Prostate gland (tissue), 2 donors: ENCODE data around the gene USP37.

ENCODE experiments used
- CTCF ChIP-seq, 4 experiments: fragments of 200-600 bp in 2 of 4; fragments of 450-650 bp in 2 of 4; sonication (generic) in 2 of 4; IDR thresholded peaks; 1 replicate in 3 of 4; 2 replicates in 1 of 4; pipeline ENCODE4 v1.5.1; 2016 to 2019; ENCODE audit warnings: antibody characterized with exemption in 4 of 4, mild to moderate bottlenecking in 2 of 4, moderate library complexity in 2 of 4
- POLR2A ChIP-seq: fragments of 450-650 bp; IDR thresholded peaks from one replicate; pipeline ENCODE4 v1.6.1; 2016; ENCODE audit warnings: antibody characterized with exemption, mild to moderate bottlenecking
- POLR2AphosphoS5 ChIP-seq: sonication (generic); formaldehyde crosslinking; IDR thresholded peaks from one replicate; pipeline ENCODE4 v1.6.1; 2017; ENCODE audit warnings: antibody characterized with exemption

- no peak for TF ChIP-seq CTCF (IDR thresholded peaks at IDR 0.05)
- TF ChIP-seq POLR2A, result no peak
- no peak for TF ChIP-seq POLR2AphosphoS5
Measured at GRCh38 chr2:218478544-218478943, 89.6 kb downstream of the USP37 start.
